ENCODE data around the gene OR4D5.

The OR4D5 gene

GRCh38 chr11:123939317-123939716 lies at the start of gene OR4D5:
OR4D5 (plus strand) TSS chr11:123939617; CDS start chr11:123939617, 0 bp downstream.
- in situ Hi-C loops (cut with MboI; ENCODE audit: low sequenced_read_pairs) = no loop called here

- in situ Hi-C loops (cut with MboI; ENCODE audit: low sequenced_read_pairs) = no loop called here
Measured at GRCh38 chr11:123892031-123892430, 47.4 kb upstream of the OR4D5 start.

- in situ Hi-C loops (cut with MboI; ENCODE audit: low sequenced_read_pairs) = no loop called here
Measured at GRCh38 chr11:123899792-123900191, 39.6 kb upstream of the OR4D5 start.

- in situ Hi-C loops (cut with MboI; ENCODE audit: low sequenced_read_pairs) = no loop called here
Measured at GRCh38 chr11:123901867-123902266, 37.5 kb upstream of the OR4D5 start, which contains the start of gene OR8D4. OR8D4 (plus strand) TSS chr11:123902167; CDS start chr11:123906432, 4,265 bp downstream.

- in situ Hi-C loops (cut with MboI; ENCODE audit: low sequenced_read_pairs) = no loop called here
Measured at GRCh38 chr11:123903932-123904331, 35.5 kb upstream of the OR4D5 start.

GRCh38 chr11:123904932-123905331 lies 34.5 kb upstream of the OR4D5 start:
- in situ Hi-C loops (cut with MboI; ENCODE audit: low sequenced_read_pairs) = no loop called here

- in situ Hi-C loops (cut with MboI; ENCODE audit: low sequenced_read_pairs) = no loop called here
Measured at GRCh38 chr11:123905826-123906225, 33.6 kb upstream of the OR4D5 start.

- in situ Hi-C loops (cut with MboI; ENCODE audit: low sequenced_read_pairs) = no loop called here
Measured at GRCh38 chr11:123920943-123921342, 18.5 kb upstream of the OR4D5 start.

GRCh38 chr11:123924027-123924426 lies 15.4 kb upstream of the OR4D5 start:
- in situ Hi-C loops (cut with MboI; ENCODE audit: low sequenced_read_pairs) = no loop called here

GRCh38 chr11:123942413-123942812 lies 3.0 kb downstream of the OR4D5 start:
- in situ Hi-C loops (cut with MboI; ENCODE audit: low sequenced_read_pairs) = no loop called here

GRCh38 chr11:123943738-123944137 lies 4.3 kb downstream of the OR4D5 start, which contains the start of gene OR6T1:
OR6T1 (minus strand) TSS chr11:123943838; CDS start chr11:123943838, 0 bp downstream.
- in situ Hi-C loops (cut with MboI; ENCODE audit: low sequenced_read_pairs) = no loop called here

- in situ Hi-C loops (cut with MboI; ENCODE audit: low sequenced_read_pairs) = no loop called here
Measured at GRCh38 chr11:123945132-123945531, 5.7 kb downstream of the OR4D5 start.

GRCh38 chr11:123956752-123957151 lies 17.3 kb downstream of the OR4D5 start:
- in situ Hi-C loops (cut with MboI; ENCODE audit: low sequenced_read_pairs) = no loop called here

GRCh38 chr11:123973816-123974215 lies 34.4 kb downstream of the OR4D5 start:
- in situ Hi-C loops (cut with MboI; ENCODE audit: low sequenced_read_pairs) = no loop called here

GRCh38 chr11:123976770-123977560 lies 37.5 kb downstream of the OR4D5 start:
- in situ Hi-C loops (cut with MboI; ENCODE audit: low sequenced_read_pairs) = no loop called here

- in situ Hi-C loops (cut with MboI; ENCODE audit: low sequenced_read_pairs) = no loop called here
Measured at GRCh38 chr11:123977731-123978347, 38.4 kb downstream of the OR4D5 start, which contains the start of gene OR10S1. OR10S1 (minus strand) TSS chr11:123977781; CDS start chr11:123977664, 117 bp downstream.

- in situ Hi-C loops (cut with MboI; ENCODE audit: low sequenced_read_pairs) = no loop called here
Measured at GRCh38 chr11:123979311-123979710, 39.9 kb downstream of the OR4D5 start.
